GM18508 (cell line): ENCODE results near the gene ARHGDIB.
A peak's percentile ranks its signal among the peaks of the same experiment; 100 is the strongest.

ENCODE experiments used
- ATAC-seq: cut with Tn5 transposase; IDR thresholded peaks from one replicate; pipeline ENCODE4 v1.9.1; 2021; ENCODE audit warnings: moderate number of reproducible peaks; ENCODE audit not compliant: insufficient read depth, unreplicated experiment

The ARHGDIB gene

DNA sequence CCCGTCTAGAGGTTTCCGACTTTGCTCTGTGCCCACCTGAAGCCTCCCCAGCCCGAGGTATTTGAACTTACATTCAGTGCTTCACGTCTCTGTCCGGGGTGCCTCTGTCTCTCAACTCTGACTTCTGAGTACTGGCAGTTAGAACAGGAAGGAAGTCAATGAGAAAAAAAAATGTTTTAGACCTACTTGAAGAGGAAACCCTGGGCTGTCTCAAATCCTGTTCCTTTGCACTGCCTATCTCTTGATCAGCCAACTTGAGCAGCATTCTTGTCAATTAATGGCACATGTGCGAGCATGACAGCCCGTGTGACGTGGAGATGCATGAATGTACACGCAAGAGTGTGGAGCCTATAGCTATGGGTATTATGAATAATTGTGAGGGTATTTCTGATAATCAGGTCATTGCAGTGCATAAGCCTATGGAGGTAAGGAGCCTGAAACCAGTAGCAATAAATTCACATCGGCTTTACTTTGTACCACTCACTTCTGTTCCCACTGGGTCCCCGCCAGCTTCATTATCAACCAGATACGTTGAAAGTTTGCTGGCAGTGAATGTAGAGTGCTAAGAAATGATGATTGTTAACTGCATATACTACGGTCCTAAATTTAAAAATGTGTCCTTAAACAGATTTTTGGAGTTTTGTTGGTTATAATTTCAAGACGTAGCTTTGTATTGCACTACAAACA is at the start of gene ARHGDIB:
Gene ARHGDIB, minus strand, starts transcription at position 136 of the 687 bp plus-strand sequence. CDS start 10,889 bp downstream, outside the sequence.
- ATAC-seq = peak; percentile 69

DNA sequence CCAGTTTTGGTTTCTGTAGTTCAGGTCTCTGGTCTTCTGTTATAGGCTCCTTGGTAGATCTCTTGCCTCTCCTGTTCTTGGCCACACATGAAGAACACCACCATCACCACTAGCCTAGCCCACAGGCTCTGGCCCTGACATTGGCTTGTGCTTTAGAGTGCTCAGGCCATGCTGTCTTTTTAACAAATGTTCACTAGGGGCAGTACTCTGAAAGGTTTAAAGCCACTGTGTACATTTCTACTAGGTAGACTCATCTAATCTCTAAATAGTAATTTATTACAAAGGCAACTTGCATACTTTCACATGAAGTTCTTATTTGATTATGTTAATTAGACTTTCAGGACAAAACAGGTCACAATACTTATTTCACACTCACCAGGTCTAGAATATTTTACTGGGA is 49.8 kb upstream of the ARHGDIB start:
- no peak for ATAC-seq

DNA sequence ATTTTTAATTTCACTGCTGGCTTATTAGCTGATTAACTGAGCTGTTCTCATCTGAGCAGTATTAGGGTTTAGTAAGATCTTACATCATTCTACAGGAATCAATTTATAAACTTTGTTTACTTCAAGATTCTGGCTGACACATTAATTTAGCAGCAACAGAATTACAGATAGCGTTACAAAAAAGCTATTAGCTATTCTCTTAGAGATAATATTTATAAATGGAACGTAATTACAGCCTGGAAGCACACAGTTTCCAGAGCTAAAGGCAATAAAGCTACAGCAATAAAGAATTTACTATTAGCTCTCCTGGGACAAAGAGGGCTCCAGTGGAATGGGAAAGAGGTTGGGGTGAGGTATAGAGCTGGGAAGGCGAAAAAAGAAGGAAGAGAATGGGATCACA is 46.1 kb upstream of the ARHGDIB start:
- no peak for ATAC-seq

DNA sequence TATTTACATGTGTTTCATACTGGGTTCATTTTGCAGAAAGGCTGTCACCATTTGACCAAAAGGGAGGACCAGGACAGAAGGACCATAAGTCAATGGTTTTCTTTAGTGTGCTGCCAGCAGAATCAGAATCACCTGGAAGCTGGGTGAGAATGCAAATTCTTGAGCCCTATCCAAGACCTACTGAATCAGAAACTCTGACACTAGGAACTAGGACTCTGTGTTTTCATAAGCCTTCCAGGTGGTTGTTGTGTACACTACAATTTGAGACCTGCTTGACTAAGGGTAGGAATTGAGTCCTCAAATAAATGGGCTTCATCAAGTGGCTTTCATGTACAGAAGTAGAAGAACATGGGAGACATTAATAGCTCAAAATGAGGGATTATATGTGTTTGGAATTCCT is 43.7 kb upstream of the ARHGDIB start:
- ATAC-seq = no peak

GRCh38 chr12:15004421-15004820 is 43.0 kb upstream of the ARHGDIB start:
- ATAC-seq = no peak

- ATAC-seq = no peak
Observed at GRCh38 chr12:15001733-15002382, 40.5 kb upstream of the ARHGDIB start.

DNA sequence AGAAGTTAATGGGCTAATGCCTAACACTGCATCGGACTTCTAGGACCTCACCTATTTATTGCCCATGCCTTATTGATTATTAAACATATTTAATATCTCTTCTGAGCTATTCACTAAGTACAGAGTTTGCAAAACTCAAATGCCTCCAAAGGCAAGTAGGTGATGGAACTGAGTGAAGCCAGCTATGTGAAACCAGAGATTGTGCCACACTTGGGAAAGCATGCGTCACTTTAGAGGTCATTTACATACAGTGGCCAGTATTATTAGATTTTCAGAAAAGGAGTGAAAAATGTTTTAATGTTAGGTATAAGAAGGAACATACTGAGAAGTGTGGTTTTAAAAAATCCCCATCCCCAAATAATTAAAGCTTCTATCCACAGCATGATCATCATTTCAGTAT is 39.2 kb upstream of the ARHGDIB start:
- ATAC-seq = no peak

DNA sequence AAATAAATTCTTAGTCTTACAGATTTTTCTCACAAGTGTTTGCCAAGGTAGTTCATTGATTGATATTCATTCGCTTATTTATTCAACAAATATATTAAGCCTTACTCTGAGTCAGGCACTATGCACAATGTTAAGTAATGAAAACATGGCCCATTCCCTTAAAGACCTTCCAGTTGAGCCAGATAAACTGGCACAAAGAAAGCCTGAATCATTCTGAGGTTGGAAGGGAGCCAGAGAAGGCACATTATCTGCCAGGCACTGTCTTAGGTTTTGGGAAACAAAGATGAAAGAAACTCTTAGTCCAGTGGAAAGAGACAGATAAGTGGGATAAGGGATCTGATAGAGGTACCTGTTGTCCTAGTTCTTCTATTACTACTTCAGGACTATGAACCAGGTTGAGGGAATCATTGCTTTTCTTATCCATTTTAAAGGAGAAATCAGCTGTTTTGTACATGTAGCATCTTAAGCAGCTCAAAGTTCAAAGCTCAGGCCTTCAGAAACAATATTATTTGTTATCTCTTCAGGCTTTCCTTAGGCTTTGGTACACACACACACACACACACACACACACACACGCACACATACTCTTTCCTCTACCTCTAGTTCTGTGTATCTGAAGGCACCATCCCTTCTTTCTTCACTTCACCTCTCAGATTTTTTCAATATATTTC is 38.4 kb upstream of the ARHGDIB start:
- no peak for ATAC-seq

DNA sequence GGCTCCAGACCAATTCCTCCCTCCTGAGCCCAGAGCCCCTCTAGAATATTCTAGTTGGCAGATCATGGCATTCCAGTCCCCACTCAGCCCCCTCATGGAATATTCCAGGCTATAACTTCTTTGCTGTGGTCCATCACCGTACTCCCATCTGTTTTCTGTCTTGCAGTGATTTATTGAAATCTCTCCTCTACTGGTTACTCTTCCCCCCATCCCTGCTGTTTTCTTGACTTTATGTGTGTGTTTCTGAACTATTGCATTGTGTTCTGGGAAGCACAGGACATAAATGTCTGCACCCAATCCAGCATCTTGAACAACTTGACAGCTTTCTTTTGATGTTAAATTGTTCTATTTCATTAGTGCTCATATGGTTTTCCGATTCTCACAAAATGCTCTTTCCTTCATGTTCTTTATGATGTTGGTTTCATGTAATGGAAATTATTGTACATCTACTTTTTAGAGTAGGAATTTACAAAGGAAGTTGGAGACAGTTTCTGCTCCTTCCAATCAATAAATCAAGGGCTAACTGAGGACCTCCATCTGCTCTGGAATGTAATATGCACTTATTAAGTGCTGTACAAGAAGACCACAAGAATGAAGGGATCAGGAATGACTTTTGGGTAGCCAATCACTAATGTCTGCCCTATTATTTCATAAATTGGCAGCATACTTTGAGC is 37.8 kb upstream of the ARHGDIB start:
- ATAC-seq = no peak

DNA sequence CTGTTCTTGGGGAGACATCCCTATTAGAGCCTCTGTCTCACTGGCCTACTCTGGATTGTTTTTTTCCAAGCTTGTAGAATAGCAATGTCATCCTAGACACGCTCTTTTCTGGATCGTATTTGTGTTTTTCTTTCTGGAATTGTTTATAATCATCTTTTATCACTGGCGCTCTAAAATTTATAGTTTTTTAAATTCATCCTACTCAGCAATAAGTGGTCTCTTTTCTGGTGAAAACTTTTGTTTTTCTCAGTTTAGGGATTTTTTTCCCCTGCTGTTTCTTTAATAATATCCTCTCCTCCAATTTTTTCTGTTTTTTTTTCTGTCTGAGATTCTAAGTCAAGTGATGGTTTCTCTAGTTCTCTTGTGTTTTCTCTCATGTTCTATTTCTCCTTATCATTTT is 36.6 kb upstream of the ARHGDIB start:
- ATAC-seq = no peak

- ATAC-seq = no peak
Observed at GRCh38 chr12:14995583-14996425, 34.4 kb upstream of the ARHGDIB start.

GRCh38 chr12:14994610-14995009 is 33.2 kb upstream of the ARHGDIB start:
- no peak for ATAC-seq

DNA sequence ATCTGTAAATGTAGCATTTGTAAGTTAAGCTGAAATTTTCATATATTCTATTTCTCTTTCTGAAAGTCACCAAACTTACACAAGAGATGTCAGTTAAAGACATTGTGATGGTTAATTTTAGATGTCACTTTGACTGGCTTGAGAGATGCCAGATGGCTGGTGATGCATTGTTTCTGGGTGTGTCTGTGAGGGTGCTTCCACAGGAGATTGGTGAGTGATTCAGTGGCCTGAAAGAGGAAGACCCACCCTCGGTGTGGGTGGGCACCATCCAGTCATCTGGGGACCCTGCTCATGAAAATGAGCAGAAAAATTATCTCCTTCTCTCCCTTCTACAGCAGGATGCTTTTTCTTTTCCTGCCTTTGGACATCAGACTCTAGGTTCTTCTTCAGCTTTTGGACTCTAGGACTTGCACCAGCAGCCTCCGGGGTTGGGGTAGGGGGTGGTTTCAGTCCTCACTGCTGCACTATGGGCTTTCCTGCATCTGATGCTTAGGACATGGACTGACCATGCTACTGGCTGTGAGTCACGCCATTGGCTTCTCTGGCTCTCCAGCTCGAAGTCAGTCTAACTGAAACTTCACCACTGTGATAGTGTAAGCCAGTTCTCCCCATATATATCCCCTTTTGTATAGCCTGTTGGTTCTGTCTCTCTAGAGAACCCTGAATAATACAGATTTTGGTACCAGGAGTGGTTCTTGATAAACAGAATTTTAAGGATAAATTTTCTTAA is 32.3 kb upstream of the ARHGDIB start:
- ATAC-seq = no peak

DNA sequence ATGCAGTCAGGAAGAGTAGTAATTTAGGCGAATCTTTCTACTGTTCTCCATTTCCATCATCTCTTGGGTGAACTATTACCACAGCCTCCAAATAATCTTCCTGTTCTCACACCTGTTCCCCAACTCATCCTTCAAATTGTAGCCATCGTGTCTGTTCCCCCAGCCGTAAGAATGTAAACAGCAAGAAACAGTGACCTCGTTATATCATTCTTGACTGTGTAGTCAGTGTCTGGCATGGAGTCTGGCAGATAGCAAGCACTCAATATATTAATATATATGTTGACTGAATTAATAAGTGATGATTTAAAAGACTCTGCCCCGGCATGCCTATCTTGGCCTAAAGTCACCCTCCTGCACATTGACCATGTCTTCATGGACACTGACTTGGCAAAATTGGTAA is 31.7 kb upstream of the ARHGDIB start:
- no peak for ATAC-seq

- no peak for ATAC-seq
Observed at GRCh38 chr12:14992673-14993072, 31.3 kb upstream of the ARHGDIB start.

- ATAC-seq = no peak
Observed at GRCh38 chr12:14991069-14991468, 29.7 kb upstream of the ARHGDIB start.

DNA sequence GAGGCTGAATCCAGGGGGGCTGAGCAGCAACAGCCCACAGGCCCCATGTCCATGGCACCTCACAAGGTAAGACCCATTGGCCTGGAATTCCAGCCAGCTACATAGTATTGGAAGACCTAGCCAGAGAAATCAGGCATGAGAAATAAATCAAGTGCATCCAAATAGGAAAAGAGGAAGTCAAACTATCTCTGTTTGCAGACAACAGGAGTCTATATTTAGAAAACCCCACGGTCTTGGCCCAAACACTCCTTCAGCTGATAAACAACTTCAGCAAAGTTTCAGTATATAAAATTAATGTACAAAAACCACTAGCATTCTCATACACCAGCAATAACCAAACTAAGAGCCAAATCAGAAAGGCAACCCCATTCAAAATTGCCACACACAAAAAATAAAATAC is 28.4 kb upstream of the ARHGDIB start:
- ATAC-seq = no peak

DNA sequence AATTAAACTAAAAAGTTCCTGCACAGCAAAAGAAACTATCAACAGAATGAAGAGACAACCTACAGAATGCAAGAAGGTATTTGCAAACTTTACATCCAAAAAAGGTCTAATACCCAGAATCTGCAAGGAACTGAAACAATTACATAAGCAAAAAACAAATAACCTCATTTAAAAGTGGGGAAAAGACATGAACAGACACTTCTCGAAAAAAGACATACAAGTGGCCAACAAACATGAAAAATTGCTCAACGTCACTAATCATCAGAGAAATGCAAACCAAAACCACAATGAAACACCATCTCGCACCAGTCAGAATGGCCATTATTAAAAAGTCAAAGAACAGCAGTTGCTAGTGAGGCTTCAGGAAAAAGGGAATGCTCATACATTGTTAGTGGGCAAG is 26.6 kb upstream of the ARHGDIB start:
- no peak for ATAC-seq

DNA sequence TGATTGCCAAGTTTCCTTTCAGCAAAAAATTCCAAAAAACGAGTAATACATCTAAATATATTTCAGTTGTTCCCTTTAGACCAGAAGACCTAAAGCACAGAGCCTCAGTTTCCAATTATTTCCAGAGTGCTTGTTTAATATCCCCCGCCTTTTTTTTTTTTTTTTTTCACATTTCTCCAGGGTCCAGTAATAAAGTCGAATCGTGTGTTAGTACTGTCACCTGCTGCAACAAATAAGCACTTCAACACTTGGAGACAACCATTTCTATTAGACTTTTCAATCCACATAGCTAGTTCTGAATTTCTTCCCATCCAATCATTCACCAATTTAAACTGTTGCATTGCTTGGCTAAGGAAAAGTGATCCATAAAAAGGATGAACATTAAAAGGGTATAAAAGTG is 25.0 kb upstream of the ARHGDIB start:
- ATAC-seq = no peak
